ENCODE results near the gene DNAJC19. TPM values are rescaled to one million over a fixed set of nuclear protein-coding genes. Genes with fewer than 3 reads are reported as not detected.
"Not testable (repeated sequence)": the region's sequence is repeated elsewhere in the genome, so short reads cannot be mapped to it uniquely, and the experiment has no call there.

DNAJC19 gene
- total RNA-seq, 1 donor from 2014 or later = 40.4 TPM

DNA sequence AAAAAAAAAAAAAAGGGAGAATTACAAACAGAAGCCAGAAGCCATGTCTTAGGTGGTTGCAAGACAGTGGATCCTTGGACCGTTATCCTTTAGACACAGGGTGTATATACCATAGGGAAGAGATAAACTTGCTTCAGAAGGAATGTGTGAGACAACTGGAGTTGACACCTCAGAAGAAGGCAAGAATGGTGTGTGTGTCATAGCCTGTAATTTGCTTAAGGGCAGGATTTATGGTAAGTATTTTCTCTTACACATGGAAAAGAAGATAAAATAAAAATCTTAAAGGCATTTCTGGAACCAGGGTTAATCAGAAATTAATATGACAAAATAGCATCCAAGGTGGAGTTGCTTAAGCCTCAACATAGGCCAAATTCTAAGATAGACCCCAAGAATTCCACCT lies 19.3 kb upstream of the DNAJC19 start:
- Histone ChIP-seq H3K4me3 (no peak overlapping the region), H3K4me1 (no peaks in the 10 kb centered on the region), H3K36me3 (no peaks in the 10 kb centered on the region), H3K27ac (no peak overlapping the region), H3K9me3 (no peaks in the 10 kb centered on the region), H3K27me3 (no peaks in the 10 kb centered on the region)
- ATAC-seq (no peak), DNase-seq (no peak)
- TF ChIP-seq, protein P1, sequence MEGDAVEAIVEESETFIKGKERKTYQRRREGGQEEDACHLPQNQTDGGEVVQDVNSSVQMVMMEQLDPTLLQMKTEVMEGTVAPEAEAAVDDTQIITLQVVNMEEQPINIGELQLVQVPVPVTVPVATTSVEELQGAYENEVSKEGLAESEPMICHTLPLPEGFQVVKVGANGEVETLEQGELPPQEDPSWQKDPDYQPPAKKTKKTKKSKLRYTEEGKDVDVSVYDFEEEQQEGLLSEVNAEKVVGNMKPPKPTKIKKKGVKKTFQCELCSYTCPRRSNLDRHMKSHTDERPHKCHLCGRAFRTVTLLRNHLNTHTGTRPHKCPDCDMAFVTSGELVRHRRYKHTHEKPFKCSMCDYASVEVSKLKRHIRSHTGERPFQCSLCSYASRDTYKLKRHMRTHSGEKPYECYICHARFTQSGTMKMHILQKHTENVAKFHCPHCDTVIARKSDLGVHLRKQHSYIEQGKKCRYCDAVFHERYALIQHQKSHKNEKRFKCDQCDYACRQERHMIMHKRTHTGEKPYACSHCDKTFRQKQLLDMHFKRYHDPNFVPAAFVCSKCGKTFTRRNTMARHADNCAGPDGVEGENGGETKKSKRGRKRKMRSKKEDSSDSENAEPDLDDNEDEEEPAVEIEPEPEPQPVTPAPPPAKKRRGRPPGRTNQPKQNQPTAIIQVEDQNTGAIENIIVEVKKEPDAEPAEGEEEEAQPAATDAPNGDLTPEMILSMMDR (IDR thresholded peaks at IDR 0.05) = no peak
- intact Hi-C loops (cut with DNase I) = no loop called here

DNA sequence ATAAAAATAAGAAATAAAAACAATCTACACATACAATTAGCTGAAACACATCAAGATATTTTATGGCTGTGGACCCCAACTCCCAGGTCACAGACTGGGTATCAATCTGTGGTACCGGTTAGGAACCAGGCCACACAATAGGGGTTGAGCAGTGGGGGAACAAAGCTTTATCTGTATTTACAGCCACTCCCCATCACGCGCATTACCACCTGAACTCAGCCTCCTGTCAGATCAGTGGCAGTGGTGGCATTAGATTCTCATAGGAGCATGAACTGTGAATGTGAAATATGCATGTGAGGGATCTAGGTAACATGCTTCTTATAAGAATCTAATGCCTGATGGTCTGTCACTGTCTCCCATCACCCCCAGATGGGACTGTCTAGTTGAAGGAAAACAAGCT lies 17.7 kb upstream of the DNAJC19 start:
- ATAC-seq (no peak), DNase-seq (no peak)

DNA sequence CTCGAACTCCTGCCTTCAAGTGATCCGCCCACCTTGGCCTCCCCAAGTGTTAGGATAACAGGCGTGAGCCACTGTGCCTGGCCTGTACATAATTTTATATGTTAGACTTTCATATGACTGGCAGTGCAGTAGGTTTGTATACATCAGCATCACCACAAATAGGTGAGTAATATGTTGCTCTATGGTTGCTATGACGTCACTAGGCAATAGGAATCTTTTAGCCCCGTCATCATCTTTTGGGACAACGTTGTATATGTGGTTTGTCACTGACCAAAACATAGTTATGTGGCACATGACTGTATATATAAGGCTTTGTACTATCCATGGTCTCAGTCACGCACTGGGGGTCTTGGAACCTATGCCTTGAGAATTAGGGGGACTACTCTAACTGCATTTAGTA lies 17.0 kb upstream of the DNAJC19 start:
- DNase-seq = no peak
- Histone ChIP-seq H3K27me3 (no peaks in the 10 kb centered on the region), H3K9me3 (no peaks in the 10 kb centered on the region), H3K4me3 (no peak overlapping the region), H3K27ac (no peak overlapping the region), H3K36me3 (no peaks in the 10 kb centered on the region), H3K4me1 (no peaks in the 10 kb centered on the region)
- no peak for ATAC-seq
- TF ChIP-seq, protein P1 (IDR thresholded peaks at IDR 0.05) = no peak
- intact Hi-C loops (cut with DNase I) = no loop called here

More for the DNA sequence above, 17.7 kb upstream of the DNAJC19 start:
- TF ChIP-seq, protein P1 (IDR thresholded peaks at IDR 0.05) = no peak
- intact Hi-C loops (cut with DNase I) = no loop called here
- H3K9me3 ChIP-seq = no peaks in the 10 kb centered on the region
- H3K27ac ChIP-seq = no peak overlapping the region
- no peak overlapping the region for H3K4me3 ChIP-seq
- H3K4me1 ChIP-seq = no peaks in the 10 kb centered on the region
- H3K36me3 ChIP-seq = no peaks in the 10 kb centered on the region
- no peaks in the 10 kb centered on the region for H3K27me3 ChIP-seq

DNA sequence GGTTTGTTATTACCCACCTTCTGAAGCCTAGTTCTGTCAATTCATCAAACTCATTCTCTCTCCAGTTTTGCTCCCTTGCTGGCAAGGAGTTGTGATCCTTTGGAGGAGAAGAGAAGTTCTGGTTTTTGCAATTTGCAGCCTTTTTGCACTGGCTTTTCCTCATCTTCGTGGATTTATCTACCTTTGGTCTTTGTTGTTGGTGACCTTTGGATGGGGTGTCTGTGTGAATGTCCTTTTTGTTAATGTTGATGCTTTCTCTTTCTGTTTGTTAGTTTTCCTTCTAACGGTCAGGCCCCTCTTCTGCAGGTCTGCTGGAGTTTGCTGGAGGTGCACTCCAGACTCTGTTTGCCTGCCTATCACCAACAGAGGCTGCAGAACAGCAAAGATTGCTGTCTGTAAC lies 13.9 kb upstream of the DNAJC19 start:
- H3K27me3 ChIP-seq; DNase-seq; H3K4me1 ChIP-seq; intact Hi-C loops (cut with DNase I); ATAC-seq; H3K27ac ChIP-seq; H3K36me3 ChIP-seq; H3K4me3 ChIP-seq; H3K9me3 ChIP-seq: not testable (repeated sequence)

DNA sequence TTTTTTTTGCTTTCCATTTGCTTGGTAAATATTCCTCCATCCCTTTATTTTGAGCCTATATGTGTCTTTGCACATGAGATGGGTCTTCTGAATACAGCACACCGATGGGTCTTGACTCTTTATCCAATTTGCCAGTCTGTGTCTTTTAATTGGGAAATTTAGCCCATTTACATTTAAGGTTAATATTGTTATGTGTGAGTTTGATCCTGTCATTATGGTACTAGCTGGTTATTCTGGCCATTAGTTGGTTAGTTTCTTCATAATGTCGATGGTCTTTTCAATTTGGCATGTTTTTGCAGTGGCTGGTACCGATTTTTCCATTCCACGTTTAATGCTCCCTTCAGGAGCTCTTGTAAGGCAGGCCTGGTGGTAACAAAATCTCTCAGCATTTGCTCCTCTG lies 12.8 kb upstream of the DNAJC19 start:
- ATAC-seq; H3K36me3 ChIP-seq; H3K27me3 ChIP-seq; H3K27ac ChIP-seq; H3K4me3 ChIP-seq; H3K4me1 ChIP-seq; H3K9me3 ChIP-seq; intact Hi-C loops (cut with DNase I); DNase-seq: not testable (repeated sequence)

DNA sequence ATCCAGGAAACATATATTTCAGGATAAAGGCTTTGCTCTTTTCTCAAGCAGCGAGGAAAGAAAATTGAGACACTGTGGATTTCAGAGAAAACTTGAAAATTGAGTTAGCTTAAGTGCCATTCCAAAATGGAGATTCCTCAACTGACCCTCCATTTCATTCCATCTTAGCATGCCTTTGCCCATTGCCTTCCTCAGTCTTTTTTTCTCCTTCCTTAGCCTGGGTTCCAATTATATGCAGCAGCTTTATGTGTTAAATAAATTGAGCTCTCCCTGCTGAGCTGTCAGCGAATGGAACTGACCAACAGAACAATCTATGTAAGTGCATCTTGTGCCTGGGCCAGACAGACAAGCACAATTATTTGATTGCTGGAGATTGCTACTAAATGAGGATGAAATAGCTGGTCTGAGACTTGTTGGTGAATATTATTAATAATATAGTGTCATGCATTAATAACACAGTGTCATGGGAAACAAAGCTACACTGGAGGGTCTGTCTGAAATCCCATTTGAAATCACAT lies 6.9 kb upstream of the DNAJC19 start:
- Histone ChIP-seq H3K9me3 (no peaks in the 10 kb centered on the region), H3K4me3 (no peak overlapping the region), H3K27me3 (no peaks in the 10 kb centered on the region), H3K36me3 (no peaks in the 10 kb centered on the region), H3K4me1 (no peaks in the 10 kb centered on the region), H3K27ac (no peak overlapping the region)
- DNase-seq = no peak
- no peak for ATAC-seq
- TF ChIP-seq, protein P1 (IDR thresholded peaks at IDR 0.05) = no peak
- intact Hi-C loops (cut with DNase I) = no loop called here

DNA sequence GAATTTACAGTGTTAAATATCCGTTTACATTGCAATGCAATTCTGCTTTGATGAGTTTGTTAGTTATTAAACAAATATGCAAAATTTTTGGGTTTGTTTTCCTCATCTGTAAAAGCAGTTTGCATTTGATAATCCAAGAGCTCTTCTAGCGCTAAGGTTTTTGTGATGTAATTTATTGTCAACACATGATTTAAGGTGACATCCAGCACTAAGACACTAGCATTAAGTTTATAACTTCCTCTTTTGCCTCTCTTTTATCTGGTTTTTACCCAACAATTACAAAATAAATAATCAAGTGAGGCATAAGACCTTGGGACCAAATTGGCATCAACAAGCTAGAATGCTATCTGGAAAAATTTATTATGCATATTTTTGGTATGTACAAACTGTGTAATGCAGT lies 969 bp upstream of the DNAJC19 start:
- H3K9me3 ChIP-seq = no peaks in the 10 kb centered on the region
- TF ChIP-seq, protein P1 (IDR thresholded peaks at IDR 0.05) = no peak
- no peaks in the 10 kb centered on the region for H3K4me1 ChIP-seq
- intact Hi-C loops (cut with DNase I) = no loop called here
- peak overlapping the region; percentile 91 for H3K27ac ChIP-seq
- H3K27me3 ChIP-seq = no peaks in the 10 kb centered on the region
- peak overlapping the region; percentile 76 for H3K4me3 ChIP-seq
- ATAC-seq = no peak
- no peak for DNase-seq
- peaks cover 13% of the 10 kb centered on the region for H3K36me3 ChIP-seq

Data from upper lobe of right lung (tissue), 1 donor.